ENCODE results near the gene CBLN2.

DNA sequence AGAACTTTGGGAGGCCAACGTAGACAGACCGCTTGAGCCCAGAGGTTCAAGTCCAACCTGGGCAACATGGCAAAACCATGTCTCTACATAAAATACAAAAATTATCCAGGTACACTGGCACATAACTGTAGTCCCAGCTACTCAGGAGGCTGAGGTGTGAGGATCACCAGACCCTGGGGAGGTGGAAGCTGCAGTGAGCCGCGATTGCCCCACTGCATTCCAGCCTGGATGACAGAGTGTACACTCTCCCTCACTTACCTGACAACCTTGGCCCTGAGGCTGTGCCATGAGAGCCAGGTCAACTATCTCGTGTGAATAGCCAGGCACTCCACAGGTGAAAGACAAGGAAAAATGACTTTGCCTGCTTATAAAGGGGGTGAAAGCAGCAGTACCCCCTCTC lies 39.3 kb downstream of the CBLN2 start:
- TF ChIP-seq SPI1 (IDR thresholded peaks at IDR 0.05; ENCODE audit: low read depth, low read length) (no peak), POLR2A (IDR thresholded peaks at IDR 0.05; ENCODE audit: low read depth, low read length) (no peak), POU2F2 (IDR thresholded peaks at IDR 0.05; ENCODE audit: low read depth, low read length) (no peak)

All from GM12891 (cell line).